ENCODE data around the gene NFIX.

DNA sequence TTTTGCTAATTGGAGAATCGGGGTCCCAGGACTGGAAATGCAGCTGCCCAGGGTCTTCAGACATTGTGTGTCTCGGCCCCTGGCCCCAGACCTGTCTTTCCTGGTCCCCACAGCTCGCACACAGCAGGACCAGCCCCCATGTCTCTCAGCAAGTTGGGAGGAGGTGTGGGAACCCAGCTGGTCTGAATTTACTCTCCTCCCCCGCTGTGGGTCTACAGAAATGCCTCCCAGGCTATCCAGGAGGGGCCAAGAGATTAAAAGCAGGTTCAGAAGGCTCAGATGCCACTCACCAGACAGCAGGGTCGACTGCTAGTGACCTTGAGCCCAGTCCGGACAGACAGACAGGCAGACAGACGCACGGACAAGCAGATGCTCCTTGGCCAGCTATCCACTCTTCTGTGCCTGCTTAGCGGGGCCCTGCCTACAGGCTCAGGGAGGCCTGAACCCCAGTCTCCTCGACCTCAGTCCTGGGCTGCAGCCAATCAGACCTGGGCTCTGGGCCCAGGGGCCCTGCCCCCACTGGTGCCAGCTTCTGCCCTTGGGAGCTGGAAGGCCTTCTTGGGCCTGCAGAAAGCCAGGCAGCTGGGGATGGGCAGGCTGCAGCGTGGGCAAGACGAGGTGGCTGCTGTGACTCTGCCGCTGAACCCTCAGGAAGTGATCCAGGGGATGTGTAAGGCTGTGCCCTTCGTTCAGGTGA lies 25.8 kb upstream of the NFIX start, which contains the start of gene DAND5:
- no peak for TF ChIP-seq CTCF (conservative IDR thresholded peaks at IDR 0.05)
- TF ChIP-seq ZFX (IDR thresholded peaks at IDR 0.05) = no peak

Measured in C4-2B (cell line).